GM12878 (cell line): Measurements from ENCODE around the gene CASTOR1. TPM values are rescaled to one million over a fixed set of nuclear protein-coding genes. Genes with fewer than 3 reads are reported as not detected.

ENCODE experiments used
- ATAC-seq: fragments of 200-7000 bp; cut with Tn5 transposase; 3 replicates; pipeline ENCODE4 v1.9.1; 2020; ENCODE audit warnings: mild to moderate bottlenecking, moderate library complexity
- BruUV-seq: library from RNA; stranded (reverse); fragments of 400-500 nt; replicated peaks from 2 replicates; lab custom pipeline; 2021; lab: Mats Ljungman, UMichigan
- CTCF ChIA-PET: fragments of 300-600 bp; sonication (Branson Sonifier 250); formaldehyde crosslinking; extraction: SDS; loops from one replicate; lab custom pipeline; 2021; ENCODE audit warnings: inconsistent platforms; lab: Yijun Ruan, JAX
- POLR2A ChIA-PET: fragments of 350-600 bp; formaldehyde crosslinking; extraction: SDS; loops from one replicate; lab custom pipeline; 2021; ENCODE audit warnings: inconsistent platforms; lab: Charles Lee
- RAD21 ChIA-PET: fragments of 300-600 bp; sonication (Branson Sonifier 250); formaldehyde crosslinking; loops from one replicate; lab custom pipeline; 2023; ENCODE audit warnings: antibody characterized with exemption; ENCODE audit not compliant: unreplicated experiment; lab: Charles Lee
- SMC1A ChIA-PET: fragments of 300-600 bp; sonication (Branson Sonifier 250); formaldehyde crosslinking; loops from one replicate; lab custom pipeline; 2023; ENCODE audit not compliant: unreplicated experiment, uncharacterized antibody; lab: Charles Lee
- DNase-seq: peaks from one replicate; pipeline ENCODE4 v3.0.0-alpha.2; 2011; ENCODE audit warnings: low read depth, low spot score
- FAIRE-seq: peaks from 3 replicates; lab custom pipeline; 2011; peaks lifted over from hg19 to GRCh38; lab: Jason Lieb, UNC
- H2AFZ ChIP-seq: 2 replicates; pipeline ENCODE4 v1.6.0; 2011; ENCODE audit warnings: low read depth, low read length, control low read depth; ENCODE audit not compliant: control insufficient read depth
- H3K27ac ChIP-seq: 2 replicates; pipeline ENCODE4 v1.5.1; 2011; ENCODE audit warnings: control low read depth; ENCODE audit not compliant: control insufficient read depth, insufficient read depth
- H3K27me3 ChIP-seq, 2 experiments: replicated peaks in 1 of 2; 2 replicates each; pipeline versions ENCODE4 v1.6.0 to v1.6.1; 2011; ENCODE audit warnings: low read length in 1 of 2; ENCODE audit not compliant: control insufficient read depth in 2 of 2, insufficient read depth in 2 of 2
- H3K36me3 ChIP-seq, 2 experiments: 2 replicates each; pipeline ENCODE4 v1.5.1; 2011; ENCODE audit warnings: low read length in 1 of 2; ENCODE audit not compliant: control insufficient read depth in 2 of 2, insufficient read depth in 2 of 2
- H3K4me1 ChIP-seq: 2 replicates; pipeline ENCODE4 v1.6.1; 2011; ENCODE audit warnings: mild to moderate bottlenecking, low read length, moderate library complexity, mixed read lengths; ENCODE audit not compliant: control insufficient read depth, insufficient read depth
- H3K4me2 ChIP-seq: 2 replicates; pipeline ENCODE4 v1.6.0; 2011; ENCODE audit warnings: control low read depth; ENCODE audit not compliant: control insufficient read depth, insufficient read depth
- H3K4me3 ChIP-seq: fragments of 200-600 bp; sonication (generic); 2 replicates; pipeline ENCODE4 v1.5.1; 2016
- H3K79me2 ChIP-seq: 2 replicates; pipeline ENCODE4 v1.6.0; 2011; ENCODE audit warnings: low read length; ENCODE audit not compliant: control insufficient read depth, insufficient read depth
- H3K9ac ChIP-seq: 2 replicates; pipeline ENCODE4 v1.8.0; 2011; ENCODE audit warnings: low read length, control low read depth, mixed read lengths; ENCODE audit not compliant: control insufficient read depth, insufficient read depth
- H3K9me3 ChIP-seq: replicated peaks from 3 replicates; pipeline ENCODE4 v1.5.1; 2011; ENCODE audit warnings: mild to moderate bottlenecking, low read length; ENCODE audit not compliant: control insufficient read depth, insufficient read depth
- H4K20me1 ChIP-seq: 2 replicates; pipeline ENCODE4 v1.6.0; 2011; ENCODE audit not compliant: control insufficient read depth, insufficient read depth
- ASH2L ChIP-seq: fragments of 300-600, 200-600 bp; sonication (generic); IDR thresholded peaks from 2 replicates; pipeline ENCODE4 v1.6.1; 2017; ENCODE audit warnings: low read depth, mild to moderate bottlenecking, borderline replicate concordance
- CUX1 ChIP-seq: IDR thresholded peaks from 2 replicates; pipeline ENCODE4 v1.6.1; 2012; ENCODE audit warnings: improper control_type of control experiment, low read depth, low read length; ENCODE audit not compliant: insufficient replicate concordance
- EGR1 ChIP-seq, 2 experiments: IDR thresholded peaks; 1 replicate in 1 of 2; 2 replicates in 1 of 2; pipeline ENCODE4 v1.6.1; 2011 to 2012; ENCODE audit warnings: low read depth in 2 of 2, low read length in 2 of 2, borderline replicate concordance in 1 of 2, mild to moderate bottlenecking in 1 of 2, moderate library complexity in 1 of 2
- IRF5 ChIP-seq: fragments of 450-650 bp; IDR thresholded peaks from 2 replicates; pipeline ENCODE4 v1.6.1; 2017; ENCODE audit warnings: borderline replicate concordance
- JUNB ChIP-seq: IDR thresholded peaks from 2 replicates; pipeline ENCODE4 v1.6.1; 2016; ENCODE audit warnings: antibody characterized with exemption, mild to moderate bottlenecking
- MYB ChIP-seq: fragments of 150-350 bp; IDR thresholded peaks from 2 replicates; pipeline ENCODE4 v1.6.1; 2014; ENCODE audit warnings: mild to moderate bottlenecking, low read depth, low read length, borderline replicate concordance
- NBN ChIP-seq: fragments of 450-650 bp; IDR thresholded peaks from 2 replicates; pipeline ENCODE4 v1.6.1; 2016
- PBX3 ChIP-seq: IDR thresholded peaks from 2 replicates; pipeline ENCODE4 v1.6.1; 2011; ENCODE audit warnings: mild to moderate bottlenecking, low read depth, low read length, moderate library complexity; ENCODE audit not compliant: insufficient replicate concordance
- POLR2AphosphoS2 ChIP-seq: IDR thresholded peaks from 2 replicates; pipeline ENCODE4 v1.6.1; 2011; ENCODE audit warnings: low read depth, mild to moderate bottlenecking, low read length, improper control_type of control experiment, moderate library complexity
- REST ChIP-seq: IDR thresholded peaks from 2 replicates; pipeline ENCODE4 v1.6.1; 2012; ENCODE audit warnings: mild to moderate bottlenecking, low read depth, low read length
- SMAD5 ChIP-seq: IDR thresholded peaks from 2 replicates; pipeline ENCODE4 v1.6.1; 2016; ENCODE audit warnings: antibody characterized with exemption, low read depth
- SPI1 ChIP-seq: IDR thresholded peaks from 2 replicates; pipeline ENCODE4 v1.6.1; 2011; ENCODE audit warnings: low read depth, mild to moderate bottlenecking, low read length, moderate library complexity, borderline replicate concordance; ENCODE audit not compliant: insufficient read depth
- TCF7 ChIP-seq: IDR thresholded peaks from 2 replicates; pipeline ENCODE4 v1.6.1; 2014; ENCODE audit warnings: antibody characterized with exemption, borderline replicate concordance
- WGBS: methylation state at CpG from one replicate; pipeline ENCODE4 v1.1.6; 2016; ENCODE audit warnings: low lambda C conversion rate; ENCODE audit not compliant: insufficient replicate concordance, insufficient coverage; ENCODE audit errors: missing lambda C conversion rate; 5-methylcytosine and 5-hydroxymethylcytosine counted together
- in situ Hi-C: fragments of 300-500 bp; cut with MboI; formaldehyde crosslinking; loops from 9 replicates; pipeline ENCODE4 v1.14.3; 2018; ENCODE audit warnings: mixed read lengths
- intact Hi-C: fragments of 100-400 bp; cut with micrococcal nuclease; formaldehyde crosslinking; loops from one replicate; pipeline ENCODE4 v1.14.2; 2022; ENCODE audit not compliant: unreplicated experiment
- polyA plus RNA-seq, 11 experiments: library from polyadenylated mRNA; depleted of rRNA in 4 of 11; unstranded in 6 of 11; stranded (reverse) in 5 of 11; fragments of >200 nt; fragmentation: Nextera tagmentation in 4 of 11; fragmentation: Illumina TruSeq in 1 of 11; extraction: Ambion mirVana in 4 of 11; extraction: Trizol in 1 of 11; gene quantifications; 1 replicate in 1 of 11; 2 replicates in 10 of 11; pipeline versions ENCODE4 v1.2.1 to v1.2.3, GENCODE V29; 2011 to 2016; ENCODE audit warnings: inconsistent platforms in 2 of 11, missing spikeins in 2 of 11, low read depth in 1 of 11
- total RNA-seq, 4 experiments: library from RNA; depleted of rRNA in 3 of 4; stranded (reverse); fragments of >200 nt in 3 of 4; fragmentation: Illumina TruSeq in 1 of 4; extraction: Trizol in 1 of 4; gene quantifications; 2 replicates each; pipeline versions ENCODE4 v1.2.1 to v1.2.3, GENCODE V29; 2013 to 2021

Gene CASTOR1
- total and polyA plus RNA-seq, 10 of the 15 experiments (the other 5 are each of a cell fraction or from before 2014, with no cell fraction given), result 0.31 to 9.1 (median 3.3) TPM

- Histone ChIP-seq H3K9me3 (no peaks in the 10 kb centered on the region), H3K36me3 (no peaks in the 10 kb centered on the region), H3K4me2 (no peak overlapping the region), H3K79me2 (no peaks in the 10 kb centered on the region), H3K4me1 (no peaks in the 10 kb centered on the region), H3K27me3 (peaks cover 4 to 6% of the 10 kb centered on the region in 2 experiments; a peak in 2 of 4 replicates), H2AFZ (no peak overlapping the region), H3K27ac (no peak overlapping the region), H3K9ac (no peak overlapping the region), H3K4me3 (no peak overlapping the region), H4K20me1 (no peaks in the 10 kb centered on the region)
- intact Hi-C loops, result no loop called here
- ATAC-seq (no peak), FAIRE-seq (no peak), DNase-seq (no peak)
- SMC1A ChIA-PET, result no interaction called here
- 74% methylated on average over 10 of the region's 10 CpGs for WGBS
- RAD21 ChIA-PET, result no interaction called here
- in situ Hi-C loops, result no loop called here
- POLR2A ChIA-PET, result interaction anchor here (0.6 kb wide), 1 partner anchor 760 kb away, joined by 3 read pairs; no protein-coding TSS in a partner anchor
- CTCF ChIA-PET, result interaction anchor here (0.7 kb wide), 1 partner anchor 42 kb away, joined by 3 read pairs; no protein-coding TSS in a partner anchor
- no TSS peak for BruUV-seq
- TF ChIP-seq IRF5, result no peak
- TF ChIP-seq PBX3, result no peak
- no peak for TF ChIP-seq NBN
- no peak for TF ChIP-seq SMAD5
- no peak for TF ChIP-seq CUX1
- TF ChIP-seq EGR1 (IDR thresholded peaks at IDR 0.05; ENCODE audit: borderline replicate concordance in 1 of 2, low read depth in 2 of 2, low read length in 2 of 2), result no peak
- no peak for TF ChIP-seq TCF7
- TF ChIP-seq POLR2AphosphoS2, result no peak
- TF ChIP-seq SPI1, result no peak
- TF ChIP-seq JUNB, result no peak
- no peak for TF ChIP-seq ASH2L
- TF ChIP-seq REST, result no peak
- TF ChIP-seq MYB, result no peak
Observed at GRCh38 chr22:30244066-30244465, 45.2 kb downstream of the CASTOR1 start.
